ENCODE results near the gene GTF3C1. TPM values are rescaled to one million over a fixed set of nuclear protein-coding genes. Genes with fewer than 3 reads are reported as not detected.
A peak's percentile ranks its signal among the peaks of the same experiment; 100 is the strongest.

GTF3C1 gene
- total and polyA plus RNA-seq, 2 of the 13 experiments (the other 11 are each of a cell fraction or from before 2014, with no cell fraction given): 29.2 to 72.7 TPM

- peak; percentile 34 for FAIRE-seq
- Histone ChIP-seq H3K79me2 (ENCODE audit: insufficient read depth, low read length) (no peaks in the 10 kb centered on the region), H3K27me3 (ENCODE audit: control insufficient read depth in 1 of 2, insufficient read depth in 2 of 2, low read length in 2 of 2) (peaks cover 0 to 13% of the 10 kb centered on the region in 2 experiments; a peak in 3 of 5 replicates), H3K36me3 (replicated peaks in 1 of 2; ENCODE audit: control insufficient read depth in 1 of 2, insufficient read depth in 2 of 2, low read length in 2 of 2) (no peaks in the 10 kb centered on the region), H3K9me3 (ENCODE audit: low read length) (no peaks in the 10 kb centered on the region; the same call in 1 of the 2 replicates), H3K9ac (ENCODE audit: insufficient read depth, low read depth, low read length) (no peak overlapping the region), H3K4me2 (ENCODE audit: low read depth, low read length) (no peak overlapping the region), H4K20me1 (ENCODE audit: insufficient read depth, low read length) (no peaks in the 10 kb centered on the region), H3K4me1 (ENCODE audit: insufficient read depth, low read length) (0 out of 2 replicates have a peak, but pooled peaks cover 10% of the 10 kb centered on the region), H3K27ac (ENCODE audit: extremely low read length, insufficient read depth, low read length) (no peak overlapping the region), H2AFZ (ENCODE audit: low read length) (no peak overlapping the region), H3K4me3 (replicated peaks in 1 of 3; ENCODE audit: insufficient read depth in 1 of 3, low read depth in 2 of 3, low read length in 3 of 3) (no peak overlapping the region; a peak in 1 of 6 replicates)
- ChIA-PET CTCF (ENCODE audit: low intra/inter-chr PET ratio, low total read pairs) (no interaction called here), POLR2A (no interaction called here)
- WGBS (ENCODE audit: low lambda C conversion rate): 62% methylated on average over 4 of the region's 4 CpGs
- DNase-seq (ENCODE audit: low spot score): no peak
- no TSS peak for BruUV-seq (replicated peaks)
- intact Hi-C loops (cut with micrococcal nuclease; ENCODE audit: unreplicated experiment) (no loop called here), in situ Hi-C loops (cut with HindIII; ENCODE audit: extremely low pct_ligation_motif_present, low pct_unique_long_range_greater_than_20kb) (no loop called here)
- TF ChIP-seq SNRNP70 (IDR thresholded peaks at IDR 0.05; ENCODE audit: low read depth, low read length) (no peak), SMAD3 (CRISPR knock-in tag; IDR thresholded peaks at IDR 0.05) (no peak), ZNF333 (CRISPR knock-in tag; IDR thresholded peaks at IDR 0.05; ENCODE audit: borderline replicate concordance) (no peak), ZMAT3 (CRISPR knock-in tag; conservative IDR thresholded peaks at IDR 0.05) (no peak), PITX1 (CRISPR knock-in tag; IDR thresholded peaks at IDR 0.05) (no peak), GLI4 (CRISPR knock-in tag; IDR thresholded peaks at IDR 0.05; ENCODE audit: borderline replicate concordance) (no peak), FUBP1 (CRISPR knock-in tag; IDR thresholded peaks at IDR 0.05; ENCODE audit: borderline replicate concordance) (no peak), FOXM1 (CRISPR knock-in tag; IDR thresholded peaks at IDR 0.05) (no peak), POLR2G (IDR thresholded peaks at IDR 0.05; ENCODE audit: low read depth, low read length) (no peak), ZNF253 (CRISPR knock-in tag; IDR thresholded peaks at IDR 0.05; ENCODE audit: borderline replicate concordance) (no peak), CTCF (CRISPR knock-in tag; IDR thresholded peaks at IDR 0.05) (peak; percentile 32), ZNF768 (CRISPR knock-in tag; IDR thresholded peaks at IDR 0.05) (peak; percentile 94), ZNF282 (IDR thresholded peaks at IDR 0.05; ENCODE audit: partially characterized antibody) (no peak), ZNF136 (CRISPR knock-in tag; IDR thresholded peaks at IDR 0.05; ENCODE audit: low read depth) (no peak)
- no peak for ATAC-seq
Measured at GRCh38 chr16:27428026-27428785, 121.5 kb downstream of the GTF3C1 start.

Data from HepG2 (cell line).